IPS DF 6.9 (cell line): Measurements from ENCODE around the gene SPEF2.

ENCODE experiments used
- DNase-seq: peaks from one replicate; pipeline ENCODE4 v3.0.0-alpha.2; 2013; ENCODE audit warnings: low read depth, low spot score
- H3K27ac ChIP-seq: one replicate; pipeline ENCODE4 v1.5.1; 2013; ENCODE audit warnings: low read length, control low read depth
- H3K27me3 ChIP-seq: 2 replicates; pipeline ENCODE4 v1.6.1; 2013; ENCODE audit warnings: mild to moderate bottlenecking, low read length; ENCODE audit not compliant: control insufficient read depth, insufficient read depth
- H3K36me3 ChIP-seq: 2 replicates; pipeline ENCODE4 v1.6.1; 2013; ENCODE audit warnings: low read length; ENCODE audit not compliant: control insufficient read depth, insufficient read depth
- H3K4me1 ChIP-seq: 2 replicates; pipeline ENCODE4 v1.6.1; 2013; ENCODE audit warnings: low read length; ENCODE audit not compliant: control insufficient read depth, insufficient read depth
- H3K4me3 ChIP-seq: 2 replicates; pipeline ENCODE4 v1.5.1; 2013; ENCODE audit warnings: mild to moderate bottlenecking, low read length
- H3K9me3 ChIP-seq: 2 replicates; pipeline ENCODE4 v1.6.1; 2013; ENCODE audit warnings: low read length, inconsistent platforms; ENCODE audit not compliant: control insufficient read depth, insufficient read depth
- WGBS: extraction: QIAGEN DNeasy Blood & Tissue Kit; methylation state at CpG from one replicate; pipeline ENCODE4 v1.1.7; 2013; ENCODE audit warnings: mixed read lengths, missing lambda C conversion rate; ENCODE audit not compliant: insufficient read length, insufficient coverage; 5-methylcytosine and 5-hydroxymethylcytosine counted together

Gene SPEF2

DNA sequence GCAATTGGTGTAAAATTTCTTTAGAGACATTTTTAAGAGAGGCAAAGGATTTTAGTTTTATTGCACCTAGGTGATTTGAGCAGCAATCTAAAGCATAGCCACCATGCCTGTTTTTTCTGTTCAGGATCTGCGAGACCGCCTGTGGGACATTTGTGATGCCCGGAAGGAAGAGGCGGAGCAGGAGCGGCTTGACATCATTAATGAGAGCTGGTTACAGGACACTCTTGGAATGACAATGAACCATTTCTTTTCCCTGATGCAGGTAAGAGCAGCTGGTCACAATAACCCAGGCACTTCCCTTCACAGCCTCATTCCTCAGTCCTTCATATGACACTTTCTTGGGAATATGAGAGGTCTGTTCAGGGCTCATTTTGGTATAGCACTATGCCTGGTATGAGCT is 135.8 kb downstream of the SPEF2 start:
- DNase-seq = no peak
- Histone ChIP-seq H3K27ac (no peak overlapping the region), H3K9me3 (no peaks in the 10 kb centered on the region), H3K27me3 (peaks cover 36% of the 10 kb centered on the region), H3K36me3 (no peaks in the 10 kb centered on the region), H3K4me3 (no peak overlapping the region), H3K4me1 (no peaks in the 10 kb centered on the region)
- WGBS = no CpG with 5 or more reads among the region's 5 CpGs

DNA sequence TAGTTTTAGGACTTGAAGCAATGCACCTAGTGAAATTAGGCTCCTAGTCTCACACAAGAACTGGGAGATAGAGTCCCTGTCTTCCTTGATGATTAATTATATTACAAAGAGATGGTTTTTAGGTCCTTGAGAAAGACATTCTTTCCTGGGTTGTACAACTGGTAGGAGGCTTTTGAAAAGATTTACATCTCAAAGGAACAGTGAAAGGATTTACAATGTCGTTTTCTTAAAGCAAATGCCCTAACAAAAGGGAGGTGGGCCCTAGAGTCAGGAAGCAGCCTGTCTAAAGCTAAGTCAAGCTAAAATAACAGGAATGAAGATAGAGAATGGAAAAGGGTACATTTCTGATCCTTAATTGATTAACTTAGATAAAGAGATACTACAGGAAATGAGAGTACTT is 136.8 kb downstream of the SPEF2 start:
- Histone ChIP-seq H3K36me3 (no peaks in the 10 kb centered on the region), H3K27me3 (peaks cover 36% of the 10 kb centered on the region), H3K27ac (no peak overlapping the region), H3K9me3 (no peaks in the 10 kb centered on the region), H3K4me1 (no peaks in the 10 kb centered on the region), H3K4me3 (no peak overlapping the region)
- no CpG with 5 or more reads among the region's 1 CpG for WGBS
- no peak for DNase-seq

DNA sequence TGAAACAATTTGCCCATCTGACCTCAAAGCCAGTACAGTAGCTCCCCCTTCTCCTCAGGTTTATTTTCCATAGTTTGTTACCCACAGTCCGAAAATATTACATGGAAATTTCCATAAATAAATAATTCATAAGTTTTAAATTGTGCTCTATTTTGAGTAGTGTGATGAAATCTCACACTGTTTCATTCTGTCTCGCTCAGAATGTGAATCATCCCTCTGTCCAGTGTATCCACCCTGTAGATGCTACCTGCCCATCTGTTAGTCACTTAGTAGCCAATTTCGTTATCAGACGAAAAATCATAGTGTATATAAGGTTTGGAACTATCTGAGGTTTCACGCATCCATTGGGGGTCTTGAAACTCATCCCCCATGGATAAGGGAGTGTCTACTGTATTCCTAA is 138.3 kb downstream of the SPEF2 start:
- Histone ChIP-seq H3K9me3 (no peaks in the 10 kb centered on the region), H3K4me1 (no peaks in the 10 kb centered on the region), H3K27me3 (peaks cover 35% of the 10 kb centered on the region), H3K4me3 (no peak overlapping the region), H3K27ac (no peak overlapping the region), H3K36me3 (no peaks in the 10 kb centered on the region)
- DNase-seq = no peak
- no CpG with 5 or more reads among the region's 5 CpGs for WGBS

DNA sequence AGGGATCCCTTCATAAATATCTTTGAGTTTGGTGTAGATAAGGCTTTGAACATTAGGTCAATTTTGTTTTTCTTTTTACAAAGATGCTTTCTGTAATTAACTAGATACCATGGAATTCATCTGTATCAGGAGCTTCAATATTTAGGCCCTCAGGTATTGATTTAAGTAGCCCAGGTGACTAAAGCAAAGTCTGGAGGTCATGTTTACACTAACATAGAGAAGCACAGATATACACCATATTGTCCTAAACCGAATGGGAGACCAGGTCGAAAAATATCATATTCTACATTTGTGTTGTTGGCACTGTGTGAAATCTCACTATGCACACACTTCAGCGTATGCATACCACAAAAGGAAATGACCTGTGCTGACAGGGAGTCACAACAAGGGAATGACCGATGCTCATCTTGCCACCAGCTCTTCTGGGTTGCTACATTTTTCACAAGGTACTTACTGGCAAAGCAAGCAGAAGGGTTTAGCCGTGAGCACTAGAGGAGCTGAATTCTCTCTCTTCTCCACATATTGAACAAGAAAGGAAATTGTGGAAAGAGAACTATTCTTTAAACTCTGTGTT is 140.6 kb downstream of the SPEF2 start:
- H3K27me3 ChIP-seq = peaks cover 29% of the 10 kb centered on the region
- H3K9me3 ChIP-seq = no peaks in the 10 kb centered on the region
- no peaks in the 10 kb centered on the region for H3K4me1 ChIP-seq
- no peak overlapping the region for H3K27ac ChIP-seq
- DNase-seq = no peak
- H3K4me3 ChIP-seq = no peak overlapping the region
- WGBS = no CpG with 5 or more reads among the region's 5 CpGs
- H3K36me3 ChIP-seq = no peaks in the 10 kb centered on the region

DNA sequence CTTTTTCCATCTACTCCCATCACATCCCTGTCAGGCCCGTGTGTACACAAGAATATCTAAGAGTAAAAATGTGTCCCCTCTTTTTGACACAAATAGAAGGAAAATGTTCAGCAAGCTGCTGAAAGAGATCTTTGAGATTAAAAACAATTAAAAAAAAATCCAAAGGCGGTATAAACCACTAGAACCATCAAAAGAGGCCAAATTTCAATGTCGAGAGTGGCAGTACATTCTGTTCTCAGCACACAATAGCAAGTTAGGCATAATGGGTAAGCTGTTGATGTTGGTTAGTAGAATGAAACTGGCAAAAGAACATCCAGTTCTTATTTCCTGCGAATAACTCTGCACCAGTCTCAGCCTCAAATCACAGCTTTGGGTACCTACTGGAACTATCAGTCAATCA is 143.9 kb downstream of the SPEF2 start:
- Histone ChIP-seq H3K4me1 (no peaks in the 10 kb centered on the region), H3K9me3 (no peaks in the 10 kb centered on the region), H3K4me3 (no peak overlapping the region), H3K27me3 (peaks cover 7% of the 10 kb centered on the region), H3K27ac (no peak overlapping the region), H3K36me3 (no peaks in the 10 kb centered on the region)
- DNase-seq = no peak
- no CpG with 5 or more reads among the region's 4 CpGs for WGBS

DNA sequence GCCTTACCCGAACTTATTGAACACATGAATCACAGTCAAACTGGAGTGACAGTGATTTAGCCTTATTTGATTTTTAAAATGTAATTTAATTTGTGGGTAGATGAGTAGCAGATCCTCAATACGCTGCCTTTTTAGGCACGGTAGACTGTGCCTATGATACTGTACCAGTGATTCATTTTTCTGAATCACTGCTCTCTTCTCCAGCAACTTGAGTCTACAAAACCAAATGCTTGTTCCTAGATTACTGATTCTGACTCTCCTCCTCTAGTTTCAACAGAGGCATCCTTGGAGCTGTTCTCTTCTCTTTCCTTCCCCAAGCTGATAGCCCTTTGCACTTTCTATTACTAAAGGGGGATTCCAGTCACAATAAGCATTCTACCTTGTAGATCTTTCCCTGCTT is 144.7 kb downstream of the SPEF2 start:
- no peak for DNase-seq
- Histone ChIP-seq H3K27ac (no peak overlapping the region), H3K4me1 (no peaks in the 10 kb centered on the region), H3K36me3 (no peaks in the 10 kb centered on the region), H3K9me3 (no peaks in the 10 kb centered on the region), H3K4me3 (no peak overlapping the region), H3K27me3 (peaks cover 5% of the 10 kb centered on the region; the same call in 1 of the 2 replicates)
- no CpG with 5 or more reads among the region's 3 CpGs for whole genome bisulfite sequencing

DNA sequence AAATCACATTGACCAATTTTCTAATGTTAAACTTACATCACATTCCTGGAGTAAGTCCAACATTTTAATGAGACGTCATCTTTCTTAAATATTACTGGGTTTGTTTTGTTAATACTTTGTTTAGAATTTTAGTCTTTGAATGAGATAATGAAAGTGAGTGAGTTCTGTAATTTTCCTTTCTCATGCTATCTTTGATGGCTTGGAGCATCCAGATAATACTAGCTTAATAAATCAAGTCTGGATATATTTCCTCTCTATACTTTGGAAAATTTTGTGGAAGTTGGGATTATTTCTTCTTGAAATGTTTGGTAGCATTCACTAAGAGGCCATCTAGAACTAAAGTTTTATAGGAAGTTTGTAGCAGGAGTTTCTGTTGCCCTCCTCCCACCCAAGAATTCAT is 148.3 kb downstream of the SPEF2 start:
- Histone ChIP-seq H3K27me3 (no peaks in the 10 kb centered on the region), H3K4me3 (no peak overlapping the region), H3K27ac (no peak overlapping the region), H3K4me1 (no peaks in the 10 kb centered on the region), H3K9me3 (no peaks in the 10 kb centered on the region), H3K36me3 (no peaks in the 10 kb centered on the region)
- WGBS = no CpG with 5 or more reads among the region's 1 CpG
- DNase-seq = no peak

DNA sequence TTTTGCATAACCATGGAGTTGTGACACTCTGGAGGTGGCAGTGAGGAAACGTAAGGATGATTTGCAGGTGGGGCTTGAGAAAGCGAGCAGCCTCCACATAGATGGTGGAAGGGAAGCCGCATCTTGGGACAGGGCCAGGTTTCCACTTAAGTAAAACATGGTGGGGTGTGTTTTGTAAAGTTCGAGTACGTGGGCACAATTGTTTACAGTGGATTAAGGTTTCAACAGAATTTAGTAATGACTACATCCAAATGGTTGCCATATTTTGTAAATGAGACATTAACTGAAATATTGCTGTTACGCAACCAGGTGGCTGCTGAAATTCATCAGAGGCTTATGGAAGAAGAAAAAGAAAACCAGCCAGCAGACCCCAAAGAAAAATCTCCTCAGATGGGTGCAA is 153.6 kb downstream of the SPEF2 start:
- Histone ChIP-seq H3K4me3 (no peak overlapping the region), H3K27me3 (no peaks in the 10 kb centered on the region), H3K4me1 (no peaks in the 10 kb centered on the region), H3K27ac (no peak overlapping the region), H3K9me3 (no peaks in the 10 kb centered on the region), H3K36me3 (no peaks in the 10 kb centered on the region)
- no CpG with 5 or more reads among the region's 6 CpGs for WGBS
- DNase-seq = no peak

DNA sequence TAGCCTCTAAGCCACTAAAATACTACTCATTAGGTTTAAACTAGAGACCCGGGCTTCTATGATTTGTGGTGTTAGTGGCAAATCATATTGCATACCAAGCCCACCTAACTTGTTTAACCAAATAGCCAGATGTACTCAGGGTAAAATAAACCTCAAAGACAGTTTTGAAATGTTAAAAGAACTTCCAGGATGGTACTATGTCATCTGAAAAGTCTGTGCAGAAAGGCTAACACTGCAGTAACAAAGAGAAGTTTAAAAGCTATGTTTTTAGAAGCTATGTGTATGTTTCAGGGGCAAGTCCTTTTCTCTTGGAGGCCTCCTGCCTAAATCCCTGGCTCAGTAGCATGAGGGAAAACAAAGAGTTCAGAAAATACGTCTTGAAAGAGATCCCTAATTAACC is 154.2 kb downstream of the SPEF2 start:
- Histone ChIP-seq H3K4me1 (no peaks in the 10 kb centered on the region), H3K27me3 (no peaks in the 10 kb centered on the region), H3K36me3 (no peaks in the 10 kb centered on the region), H3K4me3 (no peak overlapping the region), H3K27ac (no peak overlapping the region), H3K9me3 (no peaks in the 10 kb centered on the region)
- no peak for DNase-seq
- WGBS = no CpG with 5 or more reads among the region's 2 CpGs

DNA sequence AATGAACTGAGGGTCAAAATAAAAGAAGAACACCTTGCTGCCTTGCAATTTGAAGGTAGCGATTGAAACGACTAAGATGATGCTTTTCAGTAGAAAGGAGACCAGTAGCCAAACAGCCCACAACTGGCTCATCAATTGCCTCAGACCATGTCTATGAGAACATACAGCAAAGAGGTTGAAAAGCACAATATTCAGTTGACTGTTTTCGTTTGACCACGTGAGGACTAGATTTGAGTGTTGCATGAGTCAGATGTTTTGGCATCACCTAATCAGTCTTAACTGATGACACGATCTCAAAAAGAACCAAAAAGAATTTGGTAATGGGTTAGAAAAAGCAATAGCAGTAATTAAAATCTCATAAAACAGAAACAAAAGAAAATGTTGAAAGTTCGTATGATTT is 156.3 kb downstream of the SPEF2 start:
- Histone ChIP-seq H3K27me3 (no peaks in the 10 kb centered on the region), H3K4me3 (no peak overlapping the region), H3K4me1 (no peaks in the 10 kb centered on the region), H3K36me3 (no peaks in the 10 kb centered on the region), H3K27ac (no peak overlapping the region), H3K9me3 (no peaks in the 10 kb centered on the region)
- no peak for DNase-seq
- no CpG with 5 or more reads among the region's 6 CpGs for WGBS

DNA sequence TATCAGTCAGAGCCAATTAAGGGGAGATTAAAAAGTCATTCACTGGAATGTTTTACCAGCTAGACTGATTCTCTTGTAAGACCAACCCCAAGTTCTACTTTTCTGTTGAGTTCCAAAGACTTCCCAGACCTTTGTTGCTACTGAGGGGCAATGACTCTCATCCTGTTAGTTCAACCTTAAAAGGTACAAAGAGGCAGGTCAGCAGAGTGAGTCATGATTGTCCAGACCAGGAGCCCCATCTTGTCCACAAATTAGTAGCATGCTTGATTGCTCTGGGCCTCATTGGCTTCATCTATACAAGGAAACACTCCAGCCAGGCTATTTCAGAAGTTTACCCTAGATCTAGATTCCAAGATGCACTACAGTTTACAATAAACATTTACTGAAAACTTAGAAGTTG is 159.1 kb downstream of the SPEF2 start:
- no peak for DNase-seq
- H3K27ac ChIP-seq = no peak overlapping the region
- H3K4me1 ChIP-seq = no peaks in the 10 kb centered on the region
- H3K36me3 ChIP-seq = no peaks in the 10 kb centered on the region
- no peaks in the 10 kb centered on the region for H3K27me3 ChIP-seq
- H3K4me3 ChIP-seq = no peak overlapping the region
- H3K9me3 ChIP-seq = no peaks in the 10 kb centered on the region
